ENCODE results near the gene CDKN1A. TPM values are rescaled to one million over a fixed set of nuclear protein-coding genes. Genes with fewer than 3 reads are reported as not detected.

Gene CDKN1A
- total and polyA plus RNA-seq, 9 of the 15 experiments (the other 6 are each of a cell fraction or from before 2014, with no cell fraction given) = 0.25 to 8.1 (median 5.1) TPM

DNA sequence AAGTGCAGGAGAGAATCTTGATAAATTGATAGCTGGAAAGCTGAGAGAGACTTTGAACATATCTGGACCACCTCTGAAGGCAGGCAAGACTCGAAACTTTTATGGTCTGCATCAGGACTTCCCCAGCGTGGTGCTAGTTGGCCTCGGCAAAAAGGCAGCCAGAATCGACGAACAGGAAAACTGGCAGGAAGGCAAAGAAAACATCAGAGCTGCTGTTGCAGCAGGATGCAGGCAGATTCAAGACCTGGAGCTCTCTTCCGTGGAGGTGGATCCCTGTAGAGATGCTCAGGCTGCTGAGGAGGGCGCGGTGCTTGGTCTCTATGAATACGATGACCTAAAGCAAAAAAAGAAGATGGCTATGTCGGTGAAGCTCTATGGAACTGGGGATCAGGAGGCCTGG lies 4.6 kb upstream of the CDKN1A start:
- Histone ChIP-seq H3K27ac (ENCODE audit: extremely low read depth, low read depth, low read length) (no peak overlapping the region), H3K9ac (ENCODE audit: insufficient read depth in 1 of 2, low read depth in 2 of 2, low read length in 2 of 2) (no peak overlapping the region), H3K36me3 (ENCODE audit: control insufficient read depth, insufficient read depth, low read length) (no peaks in the 10 kb centered on the region), H4K20me1 (replicated peaks; ENCODE audit: control insufficient read depth, insufficient read depth, low read length) (no peaks in the 10 kb centered on the region), H3K9me1 (ENCODE audit: control insufficient read depth, insufficient read depth, low read length) (no peaks in the 10 kb centered on the region), H3K4me1 (replicated peaks in 1 of 2; ENCODE audit: control insufficient read depth in 2 of 2, insufficient read depth in 2 of 2, low read length in 2 of 2) (peaks cover 8% of the 10 kb centered on the region in 2 experiments; a peak in 4 of 5 replicates), H3K27me3 (ENCODE audit: control insufficient read depth in 2 of 2, insufficient read depth in 2 of 2, low read length in 2 of 2) (peaks cover 32 to 51% of the 10 kb centered on the region in 2 experiments), H3K4me2 (ENCODE audit: insufficient read depth, low read length) (no peak overlapping the region), H3K9me3 (replicated peaks; ENCODE audit: control insufficient read depth, insufficient read depth, low read depth, low read length) (no peaks in the 10 kb centered on the region), H3K79me2 (ENCODE audit: control insufficient read depth, insufficient read depth, low read length) (no peaks in the 10 kb centered on the region), H2AFZ (ENCODE audit: low read depth, low read length) (no peak overlapping the region), H3K4me3 (no peak overlapping the region)
- TF ChIP-seq TAF7 (tag; IDR thresholded peaks at IDR 0.05) (no peak), RAD21 (CRISPR knock-in tag; conservative IDR thresholded peaks at IDR 0.05 in 1 of 2, IDR thresholded peaks at IDR 0.05 in 1 of 2) (no peak), ZNF589 (CRISPR knock-in tag; IDR thresholded peaks at IDR 0.05; ENCODE audit: low read depth) (0 out of 2 replicates have a peak, but pooled peaks have one; percentile 35), CTBP1 (IDR thresholded peaks at IDR 0.05; ENCODE audit: borderline replicate concordance) (0 out of 2 replicates have a peak, but pooled peaks have one; percentile 25), ZNF124 (CRISPR knock-in tag; IDR thresholded peaks at IDR 0.05) (no peak)
- TF ChIP-seq, protein P1, sequence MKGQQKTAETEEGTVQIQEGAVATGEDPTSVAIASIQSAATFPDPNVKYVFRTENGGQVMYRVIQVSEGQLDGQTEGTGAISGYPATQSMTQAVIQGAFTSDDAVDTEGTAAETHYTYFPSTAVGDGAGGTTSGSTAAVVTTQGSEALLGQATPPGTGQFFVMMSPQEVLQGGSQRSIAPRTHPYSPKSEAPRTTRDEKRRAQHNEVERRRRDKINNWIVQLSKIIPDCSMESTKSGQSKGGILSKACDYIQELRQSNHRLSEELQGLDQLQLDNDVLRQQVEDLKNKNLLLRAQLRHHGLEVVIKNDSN (CRISPR knock-in tag; IDR thresholded peaks at IDR 0.05) = peak; percentile 17; the same call in 1 of the 2 replicates
- POLR2A ChIA-PET = interaction anchor here (1.2 kb wide), 1 partner anchor 10 kb away, joined by 4 read pairs; no protein-coding TSS in a partner anchor
- WGBS (ENCODE audit: insufficient coverage, low coverage, missing lambda C conversion rate) = 36% methylated on average over 10 of the region's 10 CpGs
- FAIRE-seq (no peak), DNase-seq (ENCODE audit: extremely low read depth in 1 of 4, low spot score in 3 of 4) (no peak), ATAC-seq (no peak)
- intact Hi-C loops (cut with micrococcal nuclease) (loop anchor here (10.0 kb wide), 1 partner anchor 249 kb away; no protein-coding TSS in a partner anchor), in situ Hi-C loops (cut with MboI) (no loop called here)
- BruUV-seq (replicated peaks) = no TSS peak
- CTCF ChIA-PET (ENCODE audit: low intra/inter-chr PET ratio) = interaction anchor here (0.7 kb wide), 1 partner anchor 49 kb away, joined by 3 read pairs; no protein-coding TSS in a partner anchor

All from K562 (cell line).